ENCODE results near the gene LARGE1. TPM values are rescaled to one million over a fixed set of nuclear protein-coding genes. Genes with fewer than 3 reads are reported as not detected.

Gene LARGE1
- total RNA-seq, 1 donor, result 22.8 TPM

GRCh38 chr22:33409079-33409478 lies 511.2 kb downstream of the LARGE1 start:
- Histone ChIP-seq H3K4me2 (ENCODE audit: insufficient read depth, low read length) (no peak overlapping the region), H4K20me1 (ENCODE audit: insufficient read depth, low read length) (no peaks in the 10 kb centered on the region), H3K9me3 (ENCODE audit: low read depth, low read length) (no peaks in the 10 kb centered on the region), H2AFZ (ENCODE audit: low read length) (no peak overlapping the region), H3K27ac (ENCODE audit: low read depth, low read length) (no peak overlapping the region), H3K4me1 (ENCODE audit: insufficient read depth, low read length) (no peaks in the 10 kb centered on the region), H3K79me2 (ENCODE audit: insufficient read depth, low read length) (no peaks in the 10 kb centered on the region), H3K27me3 (ENCODE audit: insufficient read depth, low read length) (no peaks in the 10 kb centered on the region), H3K4me3 (ENCODE audit: insufficient read depth, low read length) (no peak overlapping the region), H3K36me3 (ENCODE audit: insufficient read depth, low read length) (no peaks in the 10 kb centered on the region)
- TF ChIP-seq CTCF (IDR thresholded peaks at IDR 0.05; ENCODE audit: extremely low read depth, low read depth, low read length), result no peak
- DNase-seq (ENCODE audit: insufficient read length, low spot score, missing footprints), result no peak

GRCh38 chr22:33405194-33405593 lies 515.1 kb downstream of the LARGE1 start:
- H3K79me2 ChIP-seq (ENCODE audit: insufficient read depth, low read length), result no peaks in the 10 kb centered on the region
- no peak for DNase-seq (ENCODE audit: insufficient read length, low spot score, missing footprints)
- H3K36me3 ChIP-seq (ENCODE audit: insufficient read depth, low read length), result no peaks in the 10 kb centered on the region
- no peaks in the 10 kb centered on the region for H3K27me3 ChIP-seq (ENCODE audit: insufficient read depth, low read length)
- H3K4me3 ChIP-seq (ENCODE audit: insufficient read depth, low read length), result no peak overlapping the region
- peaks cover 4% of the 10 kb centered on the region for H3K4me1 ChIP-seq (ENCODE audit: insufficient read depth, low read length)
- H4K20me1 ChIP-seq (ENCODE audit: insufficient read depth, low read length), result no peaks in the 10 kb centered on the region
- H3K27ac ChIP-seq (ENCODE audit: low read depth, low read length), result no peak overlapping the region
- TF ChIP-seq CTCF (IDR thresholded peaks at IDR 0.05; ENCODE audit: extremely low read depth, low read depth, low read length), result no peak
- no peak overlapping the region for H3K4me2 ChIP-seq (ENCODE audit: insufficient read depth, low read length)
- H2AFZ ChIP-seq (ENCODE audit: low read length), result no peak overlapping the region
- no peaks in the 10 kb centered on the region for H3K9me3 ChIP-seq (ENCODE audit: low read depth, low read length)

GRCh38 chr22:33404723-33405122 lies 515.6 kb downstream of the LARGE1 start:
- H3K79me2 ChIP-seq (ENCODE audit: insufficient read depth, low read length), result no peaks in the 10 kb centered on the region
- H3K36me3 ChIP-seq (ENCODE audit: insufficient read depth, low read length), result no peaks in the 10 kb centered on the region
- DNase-seq (ENCODE audit: insufficient read length, low spot score, missing footprints), result no peak
- no peak overlapping the region for H3K27ac ChIP-seq (ENCODE audit: low read depth, low read length)
- H3K4me3 ChIP-seq (ENCODE audit: insufficient read depth, low read length), result no peak overlapping the region
- H3K27me3 ChIP-seq (ENCODE audit: insufficient read depth, low read length), result no peaks in the 10 kb centered on the region
- no peak overlapping the region for H2AFZ ChIP-seq (ENCODE audit: low read length)
- H3K4me1 ChIP-seq (ENCODE audit: insufficient read depth, low read length), result peaks cover 4% of the 10 kb centered on the region
- no peak for TF ChIP-seq CTCF (IDR thresholded peaks at IDR 0.05; ENCODE audit: extremely low read depth, low read depth, low read length)
- no peak overlapping the region for H3K4me2 ChIP-seq (ENCODE audit: insufficient read depth, low read length)
- no peaks in the 10 kb centered on the region for H3K9me3 ChIP-seq (ENCODE audit: low read depth, low read length)
- no peaks in the 10 kb centered on the region for H4K20me1 ChIP-seq (ENCODE audit: insufficient read depth, low read length)

- Histone ChIP-seq H3K79me2 (ENCODE audit: insufficient read depth, low read length) (no peaks in the 10 kb centered on the region), H3K27ac (ENCODE audit: low read depth, low read length) (no peak overlapping the region), H2AFZ (ENCODE audit: low read length) (no peak overlapping the region), H3K4me1 (ENCODE audit: insufficient read depth, low read length) (peaks cover 4% of the 10 kb centered on the region), H3K36me3 (ENCODE audit: insufficient read depth, low read length) (no peaks in the 10 kb centered on the region), H3K9me3 (ENCODE audit: low read depth, low read length) (peaks cover 2% of the 10 kb centered on the region), H4K20me1 (ENCODE audit: insufficient read depth, low read length) (no peaks in the 10 kb centered on the region), H3K4me3 (ENCODE audit: insufficient read depth, low read length) (no peak overlapping the region), H3K4me2 (ENCODE audit: insufficient read depth, low read length) (no peak overlapping the region), H3K27me3 (ENCODE audit: insufficient read depth, low read length) (no peaks in the 10 kb centered on the region)
- no peak for DNase-seq (ENCODE audit: insufficient read length, low spot score, missing footprints)
- no peak for TF ChIP-seq CTCF (IDR thresholded peaks at IDR 0.05; ENCODE audit: extremely low read depth, low read depth, low read length)
Observed at GRCh38 chr22:33402325-33402724, 518.0 kb downstream of the LARGE1 start.

Data from osteoblast (primary cell).